C4-2B (cell line): ENCODE results near the gene NLRC3.

Experiments
- ZFX ChIP-seq: fragments of 450-650 bp; IDR thresholded peaks from 2 replicates; pipeline ENCODE4 v1.6.1; 2017
- TF ChIP-seq, protein P1 (sequence below): fragments of 450-650 bp; conservative IDR thresholded peaks from 2 replicates; pipeline ENCODE4 v1.5.1; 2017; ENCODE audit warnings: mild to moderate bottlenecking

DNA sequence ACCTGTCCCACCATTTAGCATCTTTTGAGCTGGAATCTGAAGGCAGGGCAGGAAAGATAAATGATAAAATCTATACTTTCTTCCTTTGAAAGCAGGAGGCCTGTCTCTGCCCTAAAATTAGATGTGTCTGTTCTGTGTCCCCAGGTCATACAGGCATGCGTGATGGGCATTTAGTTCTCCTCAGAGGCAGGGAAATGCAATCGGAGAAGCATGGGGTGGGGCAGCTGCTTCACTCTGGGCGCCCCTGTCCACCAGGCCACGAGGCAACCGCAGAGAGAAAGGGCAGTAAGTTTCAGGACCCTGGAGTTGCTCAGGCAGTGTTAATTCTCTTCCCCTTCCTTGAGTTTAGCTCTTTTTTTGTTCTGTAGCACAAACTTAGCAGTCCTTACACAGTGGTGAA is 51.3 kb downstream of the NLRC3 start:
- TF ChIP-seq, protein P1, sequence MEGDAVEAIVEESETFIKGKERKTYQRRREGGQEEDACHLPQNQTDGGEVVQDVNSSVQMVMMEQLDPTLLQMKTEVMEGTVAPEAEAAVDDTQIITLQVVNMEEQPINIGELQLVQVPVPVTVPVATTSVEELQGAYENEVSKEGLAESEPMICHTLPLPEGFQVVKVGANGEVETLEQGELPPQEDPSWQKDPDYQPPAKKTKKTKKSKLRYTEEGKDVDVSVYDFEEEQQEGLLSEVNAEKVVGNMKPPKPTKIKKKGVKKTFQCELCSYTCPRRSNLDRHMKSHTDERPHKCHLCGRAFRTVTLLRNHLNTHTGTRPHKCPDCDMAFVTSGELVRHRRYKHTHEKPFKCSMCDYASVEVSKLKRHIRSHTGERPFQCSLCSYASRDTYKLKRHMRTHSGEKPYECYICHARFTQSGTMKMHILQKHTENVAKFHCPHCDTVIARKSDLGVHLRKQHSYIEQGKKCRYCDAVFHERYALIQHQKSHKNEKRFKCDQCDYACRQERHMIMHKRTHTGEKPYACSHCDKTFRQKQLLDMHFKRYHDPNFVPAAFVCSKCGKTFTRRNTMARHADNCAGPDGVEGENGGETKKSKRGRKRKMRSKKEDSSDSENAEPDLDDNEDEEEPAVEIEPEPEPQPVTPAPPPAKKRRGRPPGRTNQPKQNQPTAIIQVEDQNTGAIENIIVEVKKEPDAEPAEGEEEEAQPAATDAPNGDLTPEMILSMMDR = no peak
- TF ChIP-seq ZFX = no peak
